Thyroid gland (tissue), 4 donors: ENCODE measurements around the gene LRCOL1. TPM values are rescaled to one million over a fixed set of nuclear protein-coding genes. Genes with fewer than 3 reads are reported as not detected.

Source experiments
- DNase-seq, 2 donors: peaks; one replicate each; pipeline ENCODE4 v3.0.0-alpha.2; 2019
- H3K27ac ChIP-seq, 3 donors: fragments of 200-600 bp; sonication (generic); 1 replicate in 2 of 3; 2 replicates in 1 of 3; pipeline ENCODE4 v1.5.1; 2016 to 2019; ENCODE audit warnings: mild to moderate bottlenecking in 1 of 3, moderate library complexity in 1 of 3
- H3K27me3 ChIP-seq: fragments of 200-600 bp; sonication (generic); one replicate; pipeline ENCODE4 v1.5.1; 2019
- H3K36me3 ChIP-seq, 2 donors: fragments of 200-600 bp; sonication (generic); one replicate each; pipeline ENCODE4 v1.5.1; 2016 to 2019
- H3K4me1 ChIP-seq, 2 donors: fragments of 200-600 bp; sonication (generic); one replicate each; pipeline ENCODE4 v1.5.1; 2017 to 2019
- H3K4me3 ChIP-seq, 3 donors: fragments of 200-600 bp; sonication (generic); replicated peaks in 1 of 3; 1 replicate in 2 of 3; 2 replicates in 1 of 3; pipeline ENCODE4 v1.5.1; 2016; ENCODE audit warnings: mild to moderate bottlenecking in 1 of 3
- H3K9me3 ChIP-seq: fragments of 200-600 bp; sonication (generic); one replicate; pipeline ENCODE4 v1.5.1; 2017
- CTCF ChIP-seq, 6 experiments: fragments of 200-600 bp in 3 of 6; fragments of 450-650 bp in 3 of 6; sonication (generic) in 3 of 6; IDR thresholded peaks; one replicate each; pipeline ENCODE4 v1.5.1; 2016 to 2019; ENCODE audit warnings: antibody characterized with exemption in 6 of 6, mild to moderate bottlenecking in 2 of 6, inconsistent platforms in 1 of 6, moderate library complexity in 1 of 6
- POLR2A ChIP-seq, 2 donors: fragments of 450-650 bp; IDR thresholded peaks; one replicate each; pipeline ENCODE4 v1.6.1; 2017; ENCODE audit warnings: antibody characterized with exemption in 2 of 2, mild to moderate bottlenecking in 2 of 2, moderate library complexity in 1 of 2
- WGBS, 2 donors: methylation state at CpG; one replicate each; pipeline ENCODE4 v1.1.5; 2017; 5-methylcytosine and 5-hydroxymethylcytosine counted together
- intact Hi-C: fragments of 100-400 bp; cut with DNase I; formaldehyde crosslinking; loops from one replicate; pipeline ENCODE4 v1.15.1; 2023
- total RNA-seq, 4 donors: library from RNA; depleted of rRNA; stranded (reverse); fragments of >200 nt; gene quantifications; one replicate each; pipeline ENCODE4 v1.2.3, GENCODE V29; 2016

Gene LRCOL1
- total RNA-seq, 4 donors from 2014 or later, result 0.89 to 3.2 (median 3.2) TPM; not detected in 1

GRCh38 chr12:132632521-132633228, 22.3 kb upstream of the LRCOL1 start:
- no peak for DNase-seq
- Histone ChIP-seq H3K27ac (no peak overlapping the region), H3K9me3 (no peaks in the 10 kb centered on the region), H3K4me1 (no peaks in the 10 kb centered on the region), H3K4me3 (no peak overlapping the region), H3K36me3 (peaks cover 0 to 27% of the 10 kb centered on the region in 2 donors), H3K27me3 (no peaks in the 10 kb centered on the region)
- no peak for TF ChIP-seq POLR2A (IDR thresholded peaks at IDR 0.05)
- no peak for TF ChIP-seq CTCF (IDR thresholded peaks at IDR 0.05)
- intact Hi-C loops, result no loop called here
- WGBS, 2 donors, result 80 to 81% methylated on average over 16 to 17 of the region's 17 CpGs

GRCh38 chr12:132631666-132632065, 21.3 kb upstream of the LRCOL1 start:
- no peaks in the 10 kb centered on the region for H3K9me3 ChIP-seq
- H3K27me3 ChIP-seq, result no peaks in the 10 kb centered on the region
- TF ChIP-seq POLR2A (IDR thresholded peaks at IDR 0.05), result no peak
- TF ChIP-seq CTCF (IDR thresholded peaks at IDR 0.05), result no peak
- H3K27ac ChIP-seq, result no peak overlapping the region
- intact Hi-C loops, result no loop called here
- peaks cover 0 to 27% of the 10 kb centered on the region in 2 donors for H3K36me3 ChIP-seq
- WGBS, 2 donors, result 96 to 98% methylated on average over 10 of the region's 11 CpGs
- DNase-seq, result no peak
- no peaks in the 10 kb centered on the region for H3K4me1 ChIP-seq
- H3K4me3 ChIP-seq, result no peak overlapping the region

- H3K27me3 ChIP-seq, result no peaks in the 10 kb centered on the region
- H3K27ac ChIP-seq, result no peak overlapping the region
- no peak for DNase-seq
- H3K36me3 ChIP-seq, result peaks cover 0 to 27% of the 10 kb centered on the region in 2 donors
- intact Hi-C loops, result no loop called here
- H3K4me3 ChIP-seq, result no peak overlapping the region
- H3K9me3 ChIP-seq, result no peaks in the 10 kb centered on the region
- no peaks in the 10 kb centered on the region for H3K4me1 ChIP-seq
- no peak for TF ChIP-seq POLR2A (IDR thresholded peaks at IDR 0.05)
- no peak for TF ChIP-seq CTCF (IDR thresholded peaks at IDR 0.05)
- WGBS, 2 donors, result 89 to 96% methylated on average over 6 of the region's 6 CpGs
Measured at GRCh38 chr12:132630672-132631071, 20.3 kb upstream of the LRCOL1 start.

- intact Hi-C loops, result no loop called here
- DNase-seq, result no peak
- TF ChIP-seq CTCF (IDR thresholded peaks at IDR 0.05) (no peak), POLR2A (IDR thresholded peaks at IDR 0.05) (no peak)
- Histone ChIP-seq H3K4me1 (no peaks in the 10 kb centered on the region), H3K27me3 (no peaks in the 10 kb centered on the region), H3K36me3 (peaks cover 0 to 26% of the 10 kb centered on the region in 2 donors), H3K4me3 (no peak overlapping the region), H3K27ac (no peak overlapping the region), H3K9me3 (no peaks in the 10 kb centered on the region)
- WGBS, 2 donors, result 97 to 99% methylated on average over 6 of the region's 6 CpGs
Measured at GRCh38 chr12:132629330-132629729, 18.9 kb upstream of the LRCOL1 start.

- intact Hi-C loops, result no loop called here
Measured at GRCh38 chr12:132625731-132626430, 15.5 kb upstream of the LRCOL1 start.

More at GRCh38 chr12:132625731-132626430, 15.5 kb upstream of the LRCOL1 start:
- H3K36me3 ChIP-seq, result peaks cover 0 to 10% of the 10 kb centered on the region in 2 donors
- H3K4me3 ChIP-seq, result no peak overlapping the region
- 97 to 98% methylated on average over 24 of the region's 24 CpGs for WGBS, 2 donors
- H3K4me1 ChIP-seq, result no peaks in the 10 kb centered on the region
- TF ChIP-seq CTCF (IDR thresholded peaks at IDR 0.05) (no peak), POLR2A (IDR thresholded peaks at IDR 0.05) (no peak)
- H3K27ac ChIP-seq, result no peak overlapping the region
- no peaks in the 10 kb centered on the region for H3K9me3 ChIP-seq
- no peaks in the 10 kb centered on the region for H3K27me3 ChIP-seq
- no peak for DNase-seq
